Lower leg skin (tissue), 3 donors: ENCODE data around the gene ODC1.

ENCODE experiments used
- POLR2A ChIP-seq, 2 donors: fragments of 450-650 bp; IDR thresholded peaks; one replicate each; pipeline ENCODE4 v1.6.1; 2016 to 2017; ENCODE audit warnings: antibody characterized with exemption in 2 of 2, mild to moderate bottlenecking in 1 of 2, moderate library complexity in 1 of 2
- TF ChIP-seq, protein P1 (sequence below), 3 donors: fragments of 450-650 bp; IDR thresholded peaks; one replicate each; pipeline ENCODE4 v1.5.1; 2016; ENCODE audit warnings: antibody characterized with exemption in 3 of 3, mild to moderate bottlenecking in 3 of 3, moderate library complexity in 2 of 3

GRCh38 chr2:10449838-10450691, 1.9 kb upstream of the ODC1 start:
- TF ChIP-seq, protein P1, sequence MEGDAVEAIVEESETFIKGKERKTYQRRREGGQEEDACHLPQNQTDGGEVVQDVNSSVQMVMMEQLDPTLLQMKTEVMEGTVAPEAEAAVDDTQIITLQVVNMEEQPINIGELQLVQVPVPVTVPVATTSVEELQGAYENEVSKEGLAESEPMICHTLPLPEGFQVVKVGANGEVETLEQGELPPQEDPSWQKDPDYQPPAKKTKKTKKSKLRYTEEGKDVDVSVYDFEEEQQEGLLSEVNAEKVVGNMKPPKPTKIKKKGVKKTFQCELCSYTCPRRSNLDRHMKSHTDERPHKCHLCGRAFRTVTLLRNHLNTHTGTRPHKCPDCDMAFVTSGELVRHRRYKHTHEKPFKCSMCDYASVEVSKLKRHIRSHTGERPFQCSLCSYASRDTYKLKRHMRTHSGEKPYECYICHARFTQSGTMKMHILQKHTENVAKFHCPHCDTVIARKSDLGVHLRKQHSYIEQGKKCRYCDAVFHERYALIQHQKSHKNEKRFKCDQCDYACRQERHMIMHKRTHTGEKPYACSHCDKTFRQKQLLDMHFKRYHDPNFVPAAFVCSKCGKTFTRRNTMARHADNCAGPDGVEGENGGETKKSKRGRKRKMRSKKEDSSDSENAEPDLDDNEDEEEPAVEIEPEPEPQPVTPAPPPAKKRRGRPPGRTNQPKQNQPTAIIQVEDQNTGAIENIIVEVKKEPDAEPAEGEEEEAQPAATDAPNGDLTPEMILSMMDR (IDR thresholded peaks at IDR 0.05), result no peak
- TF ChIP-seq POLR2A (IDR thresholded peaks at IDR 0.05), result no peak
